ENCODE measurements around the gene SBF2.

- no peak for TF ChIP-seq POLR2AphosphoS5 (IDR thresholded peaks at IDR 0.05)
- TF ChIP-seq POLR2A (IDR thresholded peaks at IDR 0.05), result no peak
- TF ChIP-seq, protein P1, sequence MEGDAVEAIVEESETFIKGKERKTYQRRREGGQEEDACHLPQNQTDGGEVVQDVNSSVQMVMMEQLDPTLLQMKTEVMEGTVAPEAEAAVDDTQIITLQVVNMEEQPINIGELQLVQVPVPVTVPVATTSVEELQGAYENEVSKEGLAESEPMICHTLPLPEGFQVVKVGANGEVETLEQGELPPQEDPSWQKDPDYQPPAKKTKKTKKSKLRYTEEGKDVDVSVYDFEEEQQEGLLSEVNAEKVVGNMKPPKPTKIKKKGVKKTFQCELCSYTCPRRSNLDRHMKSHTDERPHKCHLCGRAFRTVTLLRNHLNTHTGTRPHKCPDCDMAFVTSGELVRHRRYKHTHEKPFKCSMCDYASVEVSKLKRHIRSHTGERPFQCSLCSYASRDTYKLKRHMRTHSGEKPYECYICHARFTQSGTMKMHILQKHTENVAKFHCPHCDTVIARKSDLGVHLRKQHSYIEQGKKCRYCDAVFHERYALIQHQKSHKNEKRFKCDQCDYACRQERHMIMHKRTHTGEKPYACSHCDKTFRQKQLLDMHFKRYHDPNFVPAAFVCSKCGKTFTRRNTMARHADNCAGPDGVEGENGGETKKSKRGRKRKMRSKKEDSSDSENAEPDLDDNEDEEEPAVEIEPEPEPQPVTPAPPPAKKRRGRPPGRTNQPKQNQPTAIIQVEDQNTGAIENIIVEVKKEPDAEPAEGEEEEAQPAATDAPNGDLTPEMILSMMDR (IDR thresholded peaks at IDR 0.05 in 8 of 11, conservative IDR thresholded peaks at IDR 0.05 in 3 of 11), result no peak
Observed at GRCh38 chr11:9858822-9859221, 435.2 kb downstream of the SBF2 start.

Measured in spleen (tissue), 7 donors.